SU-DHL-6 (cell line): Measurements from ENCODE around the gene MED6.

Experiments used
- CTCF ChIP-seq: fragments of 200-600 bp; sonication (generic); IDR thresholded peaks from one replicate; pipeline ENCODE4 v1.5.1; 2017; ENCODE audit warnings: antibody characterized with exemption, mild to moderate bottlenecking, low read length, moderate library complexity; ENCODE audit not compliant: insufficient read depth, poor library complexity, severe bottlenecking
- EZH2phosphoT487 ChIP-seq: fragments of 200-600 bp; sonication (generic), shearing (Covaris generic); conservative IDR thresholded peaks from 2 replicates; pipeline ENCODE4 v1.6.1; 2018; ENCODE audit warnings: mild to moderate bottlenecking, antibody characterized with exemption, low read length, moderate library complexity, mixed read lengths

GRCh38 chr14:70635971-70636595, 35.6 kb upstream of the MED6 start:
- TF ChIP-seq CTCF (no peak), EZH2phosphoT487 (no peak)
